GM12874 (cell line): ENCODE data around the gene ADAP2.
A peak's percentile ranks its signal among the peaks of the same experiment; 100 is the strongest.

Experiments used
- TF ChIP-seq, protein P1 (sequence below): IDR thresholded peaks from 2 replicates; pipeline ENCODE4 v1.5.1; 2011; ENCODE audit warnings: low read depth, mild to moderate bottlenecking, control low read depth, low read length, moderate library complexity; ENCODE audit not compliant: insufficient read depth

The ADAP2 gene

DNA sequence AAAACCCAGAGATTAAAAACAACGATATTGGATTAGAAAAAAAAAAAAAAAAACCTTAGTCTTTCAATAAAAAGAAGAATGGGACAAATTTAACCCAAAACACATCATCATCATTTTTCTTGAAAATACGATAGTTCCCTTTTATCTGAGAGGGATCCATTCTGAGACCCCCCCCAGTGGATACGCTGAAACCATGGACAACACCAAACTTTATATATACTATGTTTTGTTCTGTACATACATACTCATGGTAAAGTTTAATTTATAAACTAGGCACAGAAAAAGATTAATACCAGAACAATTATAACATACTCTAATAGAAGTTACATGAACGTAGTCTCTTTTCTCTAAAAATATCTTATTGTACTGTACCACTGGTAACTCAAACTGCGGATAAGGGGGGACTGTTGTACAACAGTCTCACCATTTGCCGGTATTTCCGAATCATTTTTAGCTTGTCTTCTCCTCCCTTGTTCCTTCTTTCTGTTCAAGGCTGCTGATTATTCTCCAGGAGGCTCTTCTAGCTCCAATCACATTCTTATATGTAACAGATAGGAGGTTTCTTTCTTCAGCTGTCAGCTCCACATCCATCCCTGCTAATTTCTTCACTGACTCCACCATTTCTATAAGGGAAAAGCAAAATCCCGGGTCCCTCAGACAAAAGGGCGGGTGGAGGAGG is 86.1 kb downstream of the ADAP2 start:
- TF ChIP-seq, protein P1, sequence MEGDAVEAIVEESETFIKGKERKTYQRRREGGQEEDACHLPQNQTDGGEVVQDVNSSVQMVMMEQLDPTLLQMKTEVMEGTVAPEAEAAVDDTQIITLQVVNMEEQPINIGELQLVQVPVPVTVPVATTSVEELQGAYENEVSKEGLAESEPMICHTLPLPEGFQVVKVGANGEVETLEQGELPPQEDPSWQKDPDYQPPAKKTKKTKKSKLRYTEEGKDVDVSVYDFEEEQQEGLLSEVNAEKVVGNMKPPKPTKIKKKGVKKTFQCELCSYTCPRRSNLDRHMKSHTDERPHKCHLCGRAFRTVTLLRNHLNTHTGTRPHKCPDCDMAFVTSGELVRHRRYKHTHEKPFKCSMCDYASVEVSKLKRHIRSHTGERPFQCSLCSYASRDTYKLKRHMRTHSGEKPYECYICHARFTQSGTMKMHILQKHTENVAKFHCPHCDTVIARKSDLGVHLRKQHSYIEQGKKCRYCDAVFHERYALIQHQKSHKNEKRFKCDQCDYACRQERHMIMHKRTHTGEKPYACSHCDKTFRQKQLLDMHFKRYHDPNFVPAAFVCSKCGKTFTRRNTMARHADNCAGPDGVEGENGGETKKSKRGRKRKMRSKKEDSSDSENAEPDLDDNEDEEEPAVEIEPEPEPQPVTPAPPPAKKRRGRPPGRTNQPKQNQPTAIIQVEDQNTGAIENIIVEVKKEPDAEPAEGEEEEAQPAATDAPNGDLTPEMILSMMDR, result no peak

DNA sequence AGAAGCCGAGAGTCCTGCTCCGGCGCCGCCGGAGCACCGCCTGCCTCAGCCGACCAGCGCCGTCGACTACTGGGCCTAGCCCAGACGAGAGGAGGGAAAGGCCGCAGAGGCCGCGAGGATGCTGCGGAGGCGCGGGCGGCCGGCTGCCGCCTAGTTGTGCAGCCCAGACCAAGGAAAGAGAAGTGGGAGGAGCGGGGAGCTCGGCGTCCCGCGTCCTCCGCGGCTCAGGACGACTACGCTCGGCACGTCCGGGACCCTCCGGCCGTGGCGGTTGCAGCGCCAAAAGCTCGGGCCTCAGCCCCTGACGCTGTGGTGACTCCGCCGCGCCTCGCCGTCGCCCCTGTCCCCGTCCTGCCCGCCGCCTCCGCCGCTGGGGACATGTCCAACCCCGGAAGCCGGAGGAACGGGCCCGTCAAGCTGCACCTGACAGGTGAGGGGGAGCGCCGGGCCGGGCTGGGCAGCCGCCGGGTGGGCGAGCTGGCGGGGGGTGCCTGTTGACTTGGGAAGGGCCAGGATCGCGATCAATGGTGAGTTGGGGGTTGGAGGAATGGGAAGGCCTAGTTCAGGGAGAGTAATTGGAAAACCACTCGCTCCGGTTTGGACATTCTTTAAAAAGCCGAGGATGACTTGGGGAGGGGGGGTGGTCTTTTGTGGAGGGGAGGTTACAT is 86.8 kb downstream of the ADAP2 start:
- TF ChIP-seq, protein P1, result 0 out of 2 replicates have a peak, but pooled peaks have one; percentile 1
